Endothelial cell of umbilical vein (primary cell): ENCODE data around the gene LHPP. TPM values are rescaled to one million over a fixed set of nuclear protein-coding genes. Genes with fewer than 3 reads are reported as not detected.

ENCODE experiments used
- BruUV-seq: library from RNA; stranded (reverse); fragments of 400-500 nt; replicated peaks from 2 replicates; lab custom pipeline; 2021; lab: Mats Ljungman, UMichigan
- CTCF ChIA-PET: fragments of 300-600, 350-600 bp; sonication (Branson Sonifier 250); formaldehyde crosslinking; loops from one replicate; lab custom pipeline; 2021; ENCODE audit warnings: antibody characterized with exemption, inconsistent platforms; lab: Charles Lee
- POLR2A ChIA-PET: fragments of 300-600, 350-600 bp; sonication (Branson Sonifier 250); formaldehyde crosslinking; loops from one replicate; lab custom pipeline; 2021; ENCODE audit warnings: antibody characterized with exemption, inconsistent platforms; lab: Charles Lee
- DNase-seq: peaks from one replicate; pipeline ENCODE4 v3.0.0-alpha.2; 2011; ENCODE audit warnings: low read depth, low spot score
- FAIRE-seq: peaks from 2 replicates; lab custom pipeline; 2011; peaks lifted over from hg19 to GRCh38; lab: Jason Lieb, UNC
- H2AFZ ChIP-seq: 2 replicates; pipeline ENCODE4 v1.6.0; 2012; ENCODE audit warnings: low read depth, low read length, control low read depth, inconsistent platforms
- H3K27ac ChIP-seq: 2 replicates; pipeline ENCODE4 v1.5.1; 2011; ENCODE audit warnings: low read depth, mild to moderate bottlenecking, control low read depth, low read length, moderate library complexity; ENCODE audit not compliant: insufficient read depth
- H3K27me3 ChIP-seq, 2 experiments: 2 replicates each; pipeline versions ENCODE4 v1.6.0 to v1.6.1; 2011; ENCODE audit warnings: low read length in 2 of 2, mixed read lengths in 1 of 2; ENCODE audit not compliant: control insufficient read depth in 2 of 2, insufficient read depth in 2 of 2
- H3K36me3 ChIP-seq, 2 experiments: 2 replicates in 1 of 2; 3 replicates in 1 of 2; pipeline ENCODE4 v1.5.1; 2011; ENCODE audit warnings: low read length in 2 of 2, mild to moderate bottlenecking in 1 of 2, moderate library complexity in 1 of 2; ENCODE audit not compliant: control insufficient read depth in 2 of 2, insufficient read depth in 2 of 2; ENCODE audit errors: extremely low read depth in 1 of 2
- H3K4me1 ChIP-seq: 3 replicates; pipeline ENCODE4 v1.5.1; 2011; ENCODE audit warnings: mild to moderate bottlenecking, low read length; ENCODE audit not compliant: control insufficient read depth, insufficient read depth; ENCODE audit errors: extremely low read depth
- H3K4me2 ChIP-seq: 2 replicates; pipeline ENCODE4 v1.6.1; 2011; ENCODE audit warnings: low read length, control low read depth, mixed read lengths; ENCODE audit not compliant: insufficient read depth
- H3K4me3 ChIP-seq, 3 experiments: fragments of 200-600 bp in 1 of 3; sonication (generic), shearing (Covaris generic) in 1 of 3; replicated peaks in 1 of 3; 2 replicates each; pipeline ENCODE4 v1.5.1; 2011 to 2016; ENCODE audit warnings: control low read depth in 3 of 3, low read length in 3 of 3, mild to moderate bottlenecking in 2 of 3, inconsistent platforms in 1 of 3, low read depth in 1 of 3, moderate library complexity in 1 of 3; ENCODE audit not compliant: insufficient read depth in 1 of 3
- H3K79me2 ChIP-seq: 2 replicates; pipeline ENCODE4 v1.6.0; 2012; ENCODE audit warnings: low read length, inconsistent platforms; ENCODE audit not compliant: control insufficient read depth, insufficient read depth
- H3K9ac ChIP-seq: replicated peaks from 2 replicates; pipeline ENCODE3; 2011; ENCODE audit warnings: low read length, control low read depth; ENCODE audit not compliant: insufficient read depth; ENCODE audit errors: extremely low read depth
- H3K9me1 ChIP-seq: replicated peaks from 3 replicates; pipeline ENCODE4 v1.6.0; 2011; ENCODE audit warnings: mild to moderate bottlenecking, low read length; ENCODE audit not compliant: control insufficient read depth, insufficient read depth; ENCODE audit errors: extremely low read depth
- H3K9me3 ChIP-seq: replicated peaks from 2 replicates; pipeline ENCODE4 v1.5.1; 2012; ENCODE audit warnings: low read length, inconsistent platforms; ENCODE audit not compliant: control insufficient read depth, insufficient read depth
- H4K20me1 ChIP-seq: replicated peaks from 2 replicates; pipeline ENCODE3; 2011; ENCODE audit warnings: mild to moderate bottlenecking, low read length; ENCODE audit not compliant: control insufficient read depth, insufficient read depth; ENCODE audit errors: extremely low read depth
- CTCF ChIP-seq, 2 donors: IDR thresholded peaks; 1 replicate in 1 of 2; 2 replicates in 1 of 2; pipeline ENCODE4 v1.5.1; 2011; ENCODE audit warnings: low read length in 2 of 2, mild to moderate bottlenecking in 2 of 2, moderate library complexity in 2 of 2, control low read depth in 1 of 2, inconsistent platforms in 1 of 2, low read depth in 1 of 2; ENCODE audit not compliant: insufficient read depth in 1 of 2; ENCODE audit errors: extremely low read depth in 1 of 2
- EZH2 ChIP-seq: IDR thresholded peaks from 2 replicates; pipeline ENCODE4 v1.6.1; 2012; ENCODE audit warnings: borderline replicate concordance, low read depth, mild to moderate bottlenecking, moderate library complexity, low read length, inconsistent platforms; ENCODE audit not compliant: severe bottlenecking
- FOS ChIP-seq: IDR thresholded peaks from 2 replicates; pipeline ENCODE4 v1.6.1; 2011; ENCODE audit warnings: mild to moderate bottlenecking, low read length, moderate library complexity, borderline replicate concordance; ENCODE audit not compliant: insufficient read depth
- GATA2 ChIP-seq: IDR thresholded peaks from 2 replicates; pipeline ENCODE4 v1.7.0; 2011; ENCODE audit warnings: low read depth, mild to moderate bottlenecking, moderate library complexity, mixed read lengths, low read length; ENCODE audit not compliant: insufficient read length, insufficient read depth
- JUN ChIP-seq: IDR thresholded peaks from 2 replicates; pipeline ENCODE4 v1.6.1; 2011; ENCODE audit warnings: borderline replicate concordance, low read depth; ENCODE audit not compliant: insufficient read length, insufficient read depth
- MAX ChIP-seq: IDR thresholded peaks from 2 replicates; pipeline ENCODE4 v1.6.1; 2011; ENCODE audit not compliant: insufficient read depth, insufficient read length
- MYC ChIP-seq: IDR thresholded peaks from one replicate; pipeline ENCODE4 v1.6.1; 2011; ENCODE audit warnings: mild to moderate bottlenecking, low read depth, low read length
- POLR2A ChIP-seq: IDR thresholded peaks from 2 replicates; pipeline ENCODE4 v1.6.1; 2012; ENCODE audit warnings: low read depth, mild to moderate bottlenecking, control low read depth, low read length
- POLR2AphosphoS5 ChIP-seq: IDR thresholded peaks from 2 replicates; pipeline ENCODE4 v1.6.1; 2012; ENCODE audit warnings: low read depth, mild to moderate bottlenecking, control low read depth, low read length, moderate library complexity; ENCODE audit not compliant: insufficient read depth
- dilution Hi-C: fragments of 300-500 bp; cut with MboI; formaldehyde crosslinking; loops from one replicate; pipeline ENCODE4 v1.15.0; 2019; ENCODE audit warnings: low sequenced_read_pairs; ENCODE audit not compliant: extremely low pct_ligation_motif_present
- intact Hi-C: fragments of 100-400 bp; cut with micrococcal nuclease; formaldehyde crosslinking; loops from one replicate; pipeline ENCODE4 v1.10.0; 2022
- polyA plus RNA-seq, 4 experiments: library from polyadenylated mRNA; depleted of rRNA in 3 of 4; stranded (reverse) in 3 of 4; unstranded in 1 of 4; fragments of >200 nt; gene quantifications; 2 replicates each; pipeline versions ENCODE4 v1.2.1 to v1.2.3, GENCODE V29; 2011 to 2012; ENCODE audit warnings: missing spikeins in 1 of 4
- total RNA-seq: library from RNA; stranded (reverse); gene quantifications from 2 replicates; pipeline ENCODE4 v1.2.3, GENCODE V29; 2021

LHPP gene
- total and polyA plus RNA-seq, 2 donors (not counting 3 experiments of a cell fraction or from before 2014, with no cell fraction given): 5.8 to 11.2 TPM

DNA sequence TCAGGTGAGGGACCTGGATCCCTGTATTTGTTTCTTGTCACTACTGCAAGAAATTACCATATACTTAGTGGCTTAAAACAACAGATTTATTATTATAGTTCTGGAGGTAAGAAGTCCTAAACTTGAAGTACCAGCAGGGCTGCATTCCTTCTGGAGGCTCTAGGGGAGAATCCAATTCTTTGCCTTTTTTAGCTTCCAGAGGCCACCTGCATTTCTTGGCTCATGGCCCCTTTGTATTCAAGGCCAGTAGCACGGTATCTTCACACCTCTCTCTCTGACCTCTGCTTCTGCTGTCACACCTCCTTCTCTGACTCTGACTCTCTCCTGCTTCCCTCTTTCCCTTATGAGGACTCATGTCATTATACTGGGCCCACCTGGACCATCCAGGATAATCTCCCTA is 2.2 kb upstream of the LHPP start:
- H2AFZ ChIP-seq: no peak overlapping the region
- TF ChIP-seq MAX (no peak), CTCF (IDR thresholded peaks at IDR 0.05; ENCODE audit: extremely low read depth in 1 of 2, insufficient read depth in 1 of 2, low read depth in 1 of 2, low read length in 2 of 2) (no peak), GATA2 (no peak), JUN (no peak), MYC (no peak), FOS (no peak), EZH2 (no peak), POLR2AphosphoS5 (no peak), POLR2A (no peak)
- H3K9me1 ChIP-seq: no peaks in the 10 kb centered on the region
- DNase-seq: no peak
- no TSS peak for BruUV-seq
- FAIRE-seq: no peak
- no peak overlapping the region for H3K4me2 ChIP-seq
- dilution Hi-C loops: no loop called here
- H3K27ac ChIP-seq: no peak overlapping the region
- H3K9ac ChIP-seq: no peak overlapping the region
- intact Hi-C loops: no loop called here
- no peak overlapping the region for H3K4me3 ChIP-seq
- H3K36me3 ChIP-seq: no peaks in the 10 kb centered on the region
- no peaks in the 10 kb centered on the region for H3K9me3 ChIP-seq
- H4K20me1 ChIP-seq: no peaks in the 10 kb centered on the region
- POLR2A ChIA-PET: no interaction called here
- H3K79me2 ChIP-seq: no peaks in the 10 kb centered on the region
- H3K27me3 ChIP-seq: peaks cover 10 to 15% of the 10 kb centered on the region in 2 experiments
- H3K4me1 ChIP-seq: no peaks in the 10 kb centered on the region
- CTCF ChIA-PET: no interaction called here
